Breast epithelium (tissue), 4 donors: ENCODE results near the gene ITIH5. TPM values are rescaled to one million over a fixed set of nuclear protein-coding genes. Genes with fewer than 3 reads are reported as not detected.

Source experiments
- DNase-seq, 2 donors: peaks; one replicate each; pipeline ENCODE4 v3.0.0-alpha.2; 2019; ENCODE audit warnings: low spot score in 2 of 2
- H3K27ac ChIP-seq, 2 donors: fragments of 200-600 bp; sonication (generic) in 1 of 2; one replicate each; pipeline ENCODE4 v1.5.1; 2016 to 2019; ENCODE audit warnings: mild to moderate bottlenecking in 1 of 2
- H3K27me3 ChIP-seq, 2 donors: fragments of 200-600 bp; sonication (generic) in 1 of 2; one replicate each; pipeline versions ENCODE4 v1.5.1 to v1.6.0; 2017 to 2019; ENCODE audit warnings: control low read depth in 1 of 2, mild to moderate bottlenecking in 1 of 2
- H3K36me3 ChIP-seq: fragments of 200-600 bp; one replicate; pipeline ENCODE4 v1.5.1; 2019
- H3K4me1 ChIP-seq, 2 donors: fragments of 200-600 bp; sonication (generic); one replicate each; pipeline ENCODE4 v1.5.1; 2016 to 2019; ENCODE audit warnings: control low read depth in 1 of 2
- H3K4me3 ChIP-seq, 3 donors: fragments of 200-600 bp; sonication (generic); 1 replicate in 2 of 3; 2 replicates in 1 of 3; pipeline ENCODE4 v1.5.1; 2016 to 2019; ENCODE audit warnings: mild to moderate bottlenecking in 3 of 3, moderate library complexity in 2 of 3
- H3K9me3 ChIP-seq, 2 donors: fragments of 200-600 bp; sonication (generic) in 1 of 2; one replicate each; pipeline ENCODE4 v1.5.1; 2016 to 2019; ENCODE audit warnings: control low read depth in 1 of 2
- CTCF ChIP-seq, 3 donors: fragments of 450-650 bp; IDR thresholded peaks; one replicate each; pipeline ENCODE4 v1.5.1; 2016 to 2017; ENCODE audit warnings: antibody characterized with exemption in 3 of 3, mild to moderate bottlenecking in 3 of 3, moderate library complexity in 3 of 3
- POLR2A ChIP-seq: fragments of 450-650 bp; IDR thresholded peaks from one replicate; pipeline ENCODE4 v1.6.1; 2016; ENCODE audit warnings: antibody characterized with exemption, mild to moderate bottlenecking, moderate library complexity
- POLR2AphosphoS5 ChIP-seq, 3 donors: sonication (generic); formaldehyde crosslinking; IDR thresholded peaks; one replicate each; pipeline ENCODE4 v1.6.1; 2017; ENCODE audit warnings: antibody characterized with exemption in 3 of 3
- intact Hi-C: fragments of 100-400 bp; cut with DNase I; formaldehyde crosslinking; loops from one replicate; pipeline ENCODE4 v1.15.1; 2023; ENCODE audit warnings: low total_unique reads
- total RNA-seq, 3 donors: library from RNA; depleted of rRNA; stranded (reverse); fragments of >200 nt; gene quantifications; one replicate each; pipeline ENCODE4 v1.1.0, GENCODE V29; 2016

The ITIH5 gene
- total RNA-seq, 3 donors from 2014 or later = 18.7 to 407 (median 54.1) TPM

- no peaks in the 10 kb centered on the region for H3K9me3 ChIP-seq
- intact Hi-C loops = no loop called here
- H3K4me1 ChIP-seq = no peaks in the 10 kb centered on the region
- no peak overlapping the region for H3K27ac ChIP-seq
- no peaks in the 10 kb centered on the region for H3K36me3 ChIP-seq
- no peak overlapping the region for H3K4me3 ChIP-seq
- H3K27me3 ChIP-seq = no peaks in the 10 kb centered on the region
- DNase-seq = no peak
- no peak for TF ChIP-seq CTCF (IDR thresholded peaks at IDR 0.05)
Observed at GRCh38 chr10:7544203-7544602, 122.6 kb downstream of the ITIH5 start.

DNA sequence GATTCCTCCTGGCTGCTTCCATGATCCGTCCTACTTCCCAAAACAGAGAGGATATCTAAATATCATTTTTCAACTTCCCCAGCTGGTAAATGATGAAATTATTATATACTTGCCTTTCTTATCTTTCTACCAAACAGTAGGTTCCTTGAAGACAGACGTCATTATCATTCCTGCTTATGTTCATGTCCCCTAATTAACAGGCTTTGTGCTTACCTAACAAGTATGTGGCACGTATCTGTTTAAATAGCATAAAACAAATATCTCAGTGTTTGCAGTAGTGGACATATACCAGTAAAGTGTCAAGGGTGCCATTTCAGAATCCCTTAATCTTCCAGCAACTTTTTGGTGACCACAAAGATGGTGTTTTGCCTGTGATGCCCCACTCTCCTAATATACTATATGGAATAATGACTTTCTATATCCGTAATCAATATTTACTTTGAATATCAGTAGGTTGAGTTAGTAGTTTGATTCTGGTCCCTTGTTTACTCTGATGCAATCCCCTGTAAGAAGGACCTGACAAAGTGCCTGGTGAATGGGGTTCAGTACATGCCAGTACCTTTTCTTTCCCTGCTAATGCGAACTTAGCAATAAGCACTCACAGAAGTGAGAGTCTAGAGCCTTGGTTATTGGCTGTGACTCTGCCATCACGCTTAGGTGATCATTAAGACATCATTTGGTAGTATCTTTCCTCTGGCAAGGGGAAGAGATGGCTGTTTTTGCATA, 124.4 kb downstream of the ITIH5 start:
- H3K27ac ChIP-seq = peak overlapping the region; percentile 72 to 84
- intact Hi-C loops = no loop called here
- no peak for DNase-seq
- H3K4me1 ChIP-seq = no peaks in the 10 kb centered on the region
- no peak for TF ChIP-seq POLR2AphosphoS5 (IDR thresholded peaks at IDR 0.05)
- no peaks in the 10 kb centered on the region for H3K9me3 ChIP-seq
- H3K36me3 ChIP-seq = no peaks in the 10 kb centered on the region
- no peaks in the 10 kb centered on the region for H3K27me3 ChIP-seq
- no peak overlapping the region for H3K4me3 ChIP-seq

- DNase-seq = peak in 1 of 2 donors; percentile 65
- peak overlapping the region; percentile 72 to 84 for H3K27ac ChIP-seq
Observed at GRCh38 chr10:7541137-7542087, 125.4 kb downstream of the ITIH5 start.

DNA sequence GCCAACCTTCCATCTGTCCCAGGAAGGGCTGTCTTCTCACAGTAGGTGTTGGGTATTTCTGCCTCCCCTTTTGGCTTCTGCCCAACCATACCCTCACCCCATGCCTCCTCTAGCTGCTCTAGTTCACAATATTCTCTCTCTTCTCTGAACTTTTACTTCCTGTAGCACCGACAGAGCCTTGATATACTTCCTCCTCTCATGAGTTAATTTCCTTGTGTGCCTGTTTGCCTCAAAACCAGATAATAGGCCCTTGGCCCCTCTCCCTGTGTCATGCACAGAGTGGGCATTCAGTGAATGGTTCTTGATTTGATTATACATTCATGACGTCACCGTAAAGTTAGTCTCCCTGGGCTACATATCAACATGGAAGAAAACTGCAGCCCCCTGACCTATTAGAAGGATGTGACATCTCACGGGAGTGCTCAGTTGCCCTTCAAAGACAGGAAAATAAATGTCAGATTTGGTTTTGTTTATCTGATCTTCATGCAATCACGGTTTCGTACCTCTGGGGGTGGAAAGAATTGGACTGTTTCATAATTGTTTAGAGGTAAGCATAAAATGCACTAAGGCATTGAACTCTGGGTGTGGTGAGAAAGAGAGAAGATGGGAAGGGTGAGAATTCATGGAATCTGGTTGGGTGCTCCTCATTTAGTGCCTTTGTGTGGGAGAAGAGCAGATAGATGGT, 127.7 kb downstream of the ITIH5 start:
- H3K27ac ChIP-seq = peak overlapping the region in 1 of 2 donors; percentile 48
- H3K9me3 ChIP-seq = no peaks in the 10 kb centered on the region
- DNase-seq = no peak
- no peaks in the 10 kb centered on the region for H3K36me3 ChIP-seq
- no peaks in the 10 kb centered on the region for H3K4me1 ChIP-seq
- intact Hi-C loops = loop anchor here (10.0 kb wide), 1 partner anchor 1124 kb away; no protein-coding TSS in a partner anchor
- H3K4me3 ChIP-seq = no peak overlapping the region
- no peak for TF ChIP-seq CTCF (IDR thresholded peaks at IDR 0.05)
- TF ChIP-seq POLR2AphosphoS5 (IDR thresholded peaks at IDR 0.05) = no peak
- no peak for TF ChIP-seq POLR2A
- no peaks in the 10 kb centered on the region for H3K27me3 ChIP-seq

More at GRCh38 chr10:7541137-7542087, 125.4 kb downstream of the ITIH5 start:
- Histone ChIP-seq H3K9me3 (no peaks in the 10 kb centered on the region), H3K36me3 (no peaks in the 10 kb centered on the region), H3K4me1 (no peaks in the 10 kb centered on the region), H3K27me3 (no peaks in the 10 kb centered on the region), H3K4me3 (no peak overlapping the region)
- TF ChIP-seq POLR2AphosphoS5 (IDR thresholded peaks at IDR 0.05) (no peak), POLR2A (no peak), CTCF (IDR thresholded peaks at IDR 0.05) (no peak)
- intact Hi-C loops = no loop called here

GRCh38 chr10:7537126-7537525, 129.6 kb downstream of the ITIH5 start:
- Histone ChIP-seq H3K36me3 (no peaks in the 10 kb centered on the region), H3K27ac (no peak overlapping the region), H3K4me1 (no peaks in the 10 kb centered on the region), H3K4me3 (no peak overlapping the region), H3K9me3 (no peaks in the 10 kb centered on the region), H3K27me3 (no peaks in the 10 kb centered on the region)
- TF ChIP-seq POLR2AphosphoS5 (IDR thresholded peaks at IDR 0.05) = no peak
- no peak for TF ChIP-seq CTCF (IDR thresholded peaks at IDR 0.05)
- TF ChIP-seq POLR2A = no peak
- no peak for DNase-seq
- intact Hi-C loops = loop anchor here (10.0 kb wide), 1 partner anchor 1122 kb away; no protein-coding TSS in a partner anchor
